OCI-M2 (cell line): Measurements from ENCODE around the gene BIRC5.

Source experiments
- DNase-seq: peaks from one replicate; lab custom pipeline; 2025; ENCODE audit not compliant: unreplicated experiment; lab: John Stamatoyannopoulos, UW

Gene BIRC5

GRCh38 chr17:78271419-78272170 lies 57.5 kb downstream of the BIRC5 start:
- DNase-seq, result peak; percentile 71

DNA sequence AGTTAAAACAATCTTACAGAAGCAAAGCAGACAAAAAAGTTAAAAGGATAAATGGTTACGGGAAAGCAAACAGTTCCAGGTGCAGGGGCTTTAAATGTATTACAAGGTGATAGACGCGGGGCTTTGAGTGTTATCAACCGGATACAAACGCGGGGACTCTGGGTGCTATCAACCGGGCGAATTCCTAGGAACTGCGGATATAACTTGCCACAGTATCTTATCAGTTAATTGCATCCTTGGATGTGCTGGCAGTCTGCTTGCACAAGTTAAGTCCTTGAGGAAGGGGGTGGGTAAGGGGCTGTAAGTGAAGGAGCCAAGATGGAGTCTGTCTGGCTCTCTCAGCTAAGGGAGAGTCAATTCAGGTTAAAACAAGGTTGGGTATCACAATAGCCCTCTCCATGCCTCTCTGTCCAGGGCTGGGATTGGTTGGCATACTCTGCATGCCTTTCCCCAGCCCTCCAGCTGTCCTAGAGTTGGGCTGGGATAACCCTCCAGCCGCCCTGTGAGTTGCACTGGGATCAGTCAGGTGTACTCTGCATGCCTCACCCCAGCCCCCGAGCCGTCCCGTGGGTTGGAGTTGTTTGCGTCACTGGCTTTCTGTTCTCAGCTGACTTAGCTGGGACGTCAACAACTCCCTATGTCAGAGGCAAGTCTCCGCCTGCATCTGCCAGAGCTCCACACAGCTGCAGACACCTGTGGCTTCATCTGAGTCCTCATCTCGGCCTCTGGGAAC lies 58.3 kb downstream of the BIRC5 start:
- DNase-seq, result peak; percentile 71

GRCh38 chr17:78272914-78273258 lies 58.8 kb downstream of the BIRC5 start:
- no peak for DNase-seq

DNA sequence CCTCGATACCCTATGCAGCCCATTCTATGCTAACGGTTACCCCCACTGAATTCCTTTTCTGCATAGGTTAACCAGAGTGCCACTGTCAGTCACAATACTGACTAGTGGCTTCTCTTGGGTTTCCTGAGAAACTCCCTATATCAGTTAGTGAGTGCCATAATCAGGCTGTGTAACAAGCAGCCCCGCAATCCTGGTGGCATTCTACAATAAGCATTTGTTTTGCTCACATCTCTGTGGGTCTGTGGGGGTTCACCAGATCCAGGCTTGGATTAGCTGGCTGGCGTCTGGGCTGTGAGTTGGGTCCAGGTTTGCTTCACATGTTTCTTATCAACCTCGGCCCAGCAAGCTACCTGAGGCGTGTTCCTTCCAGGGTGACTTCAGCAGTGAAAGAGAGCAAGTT lies 59.8 kb downstream of the BIRC5 start:
- no peak for DNase-seq
